A549 (cell line): Measurements from ENCODE around the gene ZSCAN12. TPM values are rescaled to one million over a fixed set of nuclear protein-coding genes. Genes with fewer than 3 reads are reported as not detected.

ENCODE experiments used
- ATAC-seq, 2 experiments: fragments of 200-7000 bp in 1 of 2; fragments of >200 bp in 1 of 2; cut with Nextera tagmentation in 1 of 2; cut with Tn5 transposase in 1 of 2; 3 replicates each; pipeline versions ENCODE4 v1.8.0 to v1.9.1; 2018 to 2020; ENCODE audit warnings: mild to moderate bottlenecking in 1 of 2, moderate library complexity in 1 of 2
- CTCF ChIA-PET: fragments of 300-600 bp; sonication (Branson Sonifier 250); formaldehyde crosslinking; extraction: SDS; loops from one replicate; lab custom pipeline; 2021; ENCODE audit warnings: antibody characterized with exemption, inconsistent platforms; lab: Yijun Ruan, JAX
- POLR2A ChIA-PET: fragments of 350-600 bp; formaldehyde crosslinking; extraction: SDS; loops from one replicate; lab custom pipeline; 2021; ENCODE audit warnings: antibody characterized with exemption, inconsistent platforms; lab: Yijun Ruan, JAX
- DNase-seq, 2 experiments: peaks; one replicate each; pipeline versions ENCODE4 v3.0.0 to v3.0.0-alpha.2; 2011 to 2016; ENCODE audit warnings: low read depth in 1 of 2, low spot score in 1 of 2
- FAIRE-seq: peaks from 2 replicates; lab custom pipeline; 2011; peaks lifted over from hg19 to GRCh38; lab: Jason Lieb, UNC
- H3K27ac ChIP-seq, 2 experiments: fragments of >200 bp; sonication (Bioruptor Twin); formaldehyde crosslinking; 3 replicates each; pipeline ENCODE4 v1.5.1; 2016 to 2017
- H3K4me1 ChIP-seq: fragments of >200 bp; sonication (Bioruptor Twin); formaldehyde crosslinking; 3 replicates; pipeline ENCODE4 v1.6.1; 2016
- H3K4me2 ChIP-seq: fragments of >200 bp; sonication (Bioruptor Twin); formaldehyde crosslinking; 3 replicates; pipeline ENCODE4 v1.6.1; 2016
- H3K4me3 ChIP-seq: fragments of >200 bp; sonication (Bioruptor Twin); formaldehyde crosslinking; 3 replicates; pipeline ENCODE4 v1.5.1; 2016
- H3K9me3 ChIP-seq: fragments of >200 bp; sonication (Bioruptor Twin); formaldehyde crosslinking; 3 replicates; pipeline ENCODE4 v1.6.1; 2016
- CBX8 ChIP-seq: fragments of 200-600 bp; sonication (generic); IDR thresholded peaks from 2 replicates; pipeline ENCODE4 v1.6.1; 2016
- CEBPB ChIP-seq, 2 experiments: fragments of >200 bp in 1 of 2; sonication (Bioruptor Twin) in 1 of 2; formaldehyde crosslinking in 1 of 2; IDR thresholded peaks; 2 replicates each; pipeline ENCODE4 v1.6.1; 2012 to 2016
- EP300 ChIP-seq, 2 experiments: fragments of >200 bp; sonication (Bioruptor Twin); formaldehyde crosslinking; IDR thresholded peaks; 2 replicates in 1 of 2; 3 replicates in 1 of 2; pipeline ENCODE4 v1.6.1; 2016 to 2017
- ESRRA ChIP-seq: fragments of 150-350 bp; IDR thresholded peaks from 2 replicates; pipeline ENCODE4 v1.6.1; 2014; ENCODE audit warnings: mild to moderate bottlenecking, low read length, borderline replicate concordance
- FOSB ChIP-seq: fragments of 250-450 bp; sonication (Bioruptor Pico); IDR thresholded peaks from 2 replicates; pipeline ENCODE4 v1.5.0; 2020; ENCODE audit warnings: mild to moderate bottlenecking, moderate library complexity
- GATA3 ChIP-seq: IDR thresholded peaks from 2 replicates; pipeline ENCODE4 v1.6.1; 2012; ENCODE audit warnings: borderline replicate concordance
- HOXA7 ChIP-seq: fragments of 250-450 bp; sonication (Bioruptor Pico); IDR thresholded peaks from 2 replicates; pipeline ENCODE4 v1.5.0; 2020; ENCODE audit warnings: mild to moderate bottlenecking, moderate library complexity
- HOXB13 ChIP-seq: fragments of 250-450 bp; sonication (Bioruptor Pico); IDR thresholded peaks from 2 replicates; pipeline ENCODE4 v1.5.0; 2020; ENCODE audit warnings: low read depth, mild to moderate bottlenecking, moderate library complexity
- JUNB ChIP-seq: fragments of >200 bp; sonication (Bioruptor Twin); formaldehyde crosslinking; IDR thresholded peaks from 2 replicates; pipeline ENCODE4 v1.6.1; 2016
- MAZ ChIP-seq: fragments of 150-350 bp; IDR thresholded peaks from 2 replicates; pipeline ENCODE4 v1.6.1; 2014; ENCODE audit warnings: antibody characterized with exemption, low read depth, low read length, borderline replicate concordance
- MYC ChIP-seq: IDR thresholded peaks from 2 replicates; pipeline ENCODE4 v1.6.1; 2012; ENCODE audit warnings: mild to moderate bottlenecking, inconsistent platforms, low read length, improper control_type of control experiment, borderline replicate concordance
- NR3C1 ChIP-seq: fragments of >200 bp; sonication (Bioruptor Twin); formaldehyde crosslinking; IDR thresholded peaks from 3 replicates; pipeline ENCODE4 v1.6.1; 2017
- RCOR1 ChIP-seq: fragments of 150-350 bp; IDR thresholded peaks from 2 replicates; pipeline ENCODE4 v1.6.1; 2014; ENCODE audit warnings: antibody characterized with exemption, low read length, low read depth
- RFX5 ChIP-seq: fragments of 450-650 bp; IDR thresholded peaks from 2 replicates; pipeline ENCODE4 v1.7.1; 2014; ENCODE audit warnings: antibody characterized with exemption, mild to moderate bottlenecking, moderate library complexity
- RNF2 ChIP-seq: fragments of 200-600 bp; sonication (generic); IDR thresholded peaks from 2 replicates; pipeline ENCODE4 v1.6.1; 2016; ENCODE audit warnings: low read depth, mild to moderate bottlenecking, antibody characterized with exemption, moderate library complexity, borderline replicate concordance
- SMC3 ChIP-seq: fragments of >200 bp; sonication (Bioruptor Twin); formaldehyde crosslinking; IDR thresholded peaks from 3 replicates; pipeline ENCODE4 v1.6.1; 2018; ENCODE audit warnings: inconsistent platforms
- WGBS: methylation state at CpG from one replicate; pipeline ENCODE4 v1.1.6; 2017; ENCODE audit errors: missing lambda C conversion rate; 5-methylcytosine and 5-hydroxymethylcytosine counted together
- polyA plus RNA-seq, 4 experiments: library from polyadenylated mRNA; depleted of rRNA in 3 of 4; stranded (reverse); fragments of >200 nt; fragmentation: RNase III in 1 of 4; extraction: RNeasy Plus Mini Kit Qiagen cat#74134 plus additional on column Dnase treatment in 1 of 4; gene quantifications; 2 replicates in 3 of 4; 3 replicates in 1 of 4; pipeline ENCODE4 v1.2.3, GENCODE V29; 2011 to 2017
- TF ChIP-seq, protein P1 (sequence below): fragments of 200-600 bp; sonication (generic); IDR thresholded peaks from 2 replicates; pipeline ENCODE4 v1.6.1; 2016; ENCODE audit warnings: antibody characterized with exemption, mild to moderate bottlenecking, moderate library complexity
- TF ChIP-seq, protein P2 (sequence below): fragments of >200 bp; sonication (Bioruptor Twin); formaldehyde crosslinking; IDR thresholded peaks from 3 replicates; pipeline ENCODE4 v1.6.1; 2016
- TF ChIP-seq, protein P3 (sequence below): fragments of 250-450 bp; sonication (Bioruptor Pico); IDR thresholded peaks from 2 replicates; pipeline ENCODE4 v1.5.0; 2021; ENCODE audit warnings: mild to moderate bottlenecking, moderate library complexity, borderline replicate concordance
- TF ChIP-seq, protein P4 (sequence below): fragments of 450-650 bp; IDR thresholded peaks from 2 replicates; pipeline ENCODE4 v1.6.1; 2014; ENCODE audit warnings: antibody characterized with exemption
- TF ChIP-seq, protein P5 (sequence below): IDR thresholded peaks from 2 replicates; pipeline ENCODE4 v1.6.1; 2012

Gene ZSCAN12
- polyA plus RNA-seq, 2 of the 4 experiments (the other 2 are of a cell fraction): 1.9 to 3.3 TPM

DNA sequence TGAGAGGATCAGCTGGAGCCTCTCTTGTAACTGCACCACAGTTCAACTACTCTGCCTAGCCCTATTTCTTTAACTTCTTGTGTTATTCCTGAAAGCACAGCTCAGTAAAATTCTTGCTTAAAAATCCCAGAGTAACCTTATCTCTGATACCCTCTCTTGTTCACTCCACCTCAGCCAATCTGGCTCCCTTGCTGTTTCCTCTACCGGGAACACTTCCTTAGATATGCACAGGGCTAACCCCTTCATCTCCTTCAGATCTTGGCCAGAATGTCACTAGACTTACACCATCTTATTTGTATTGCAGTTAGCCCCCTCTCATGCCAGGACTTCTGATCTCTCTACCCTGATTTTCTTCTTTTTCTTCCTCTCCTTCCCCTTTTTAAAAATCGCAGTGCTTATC lies 52.4 kb downstream of the ZSCAN12 start:
- 24% methylated on average over 2 of the region's 2 CpGs for WGBS
- H3K27ac ChIP-seq: no peak overlapping the region
- POLR2A ChIA-PET: no interaction called here
- DNase-seq (no peak), ATAC-seq (no peak), FAIRE-seq (no peak)
- H3K4me2 ChIP-seq: no peak overlapping the region
- CTCF ChIA-PET: no interaction called here
- TF ChIP-seq MYC: no peak
- TF ChIP-seq ESRRA: no peak
- no peak for TF ChIP-seq HOXB13 (CRISPR knock-in tag)
- no peak for TF ChIP-seq HOXA7
- H3K9me3 ChIP-seq: no peaks in the 10 kb centered on the region
- no peak overlapping the region for H3K4me3 ChIP-seq
- H3K4me1 ChIP-seq: 0 out of 3 replicates have a peak, but pooled peaks cover 4% of the 10 kb centered on the region

DNA sequence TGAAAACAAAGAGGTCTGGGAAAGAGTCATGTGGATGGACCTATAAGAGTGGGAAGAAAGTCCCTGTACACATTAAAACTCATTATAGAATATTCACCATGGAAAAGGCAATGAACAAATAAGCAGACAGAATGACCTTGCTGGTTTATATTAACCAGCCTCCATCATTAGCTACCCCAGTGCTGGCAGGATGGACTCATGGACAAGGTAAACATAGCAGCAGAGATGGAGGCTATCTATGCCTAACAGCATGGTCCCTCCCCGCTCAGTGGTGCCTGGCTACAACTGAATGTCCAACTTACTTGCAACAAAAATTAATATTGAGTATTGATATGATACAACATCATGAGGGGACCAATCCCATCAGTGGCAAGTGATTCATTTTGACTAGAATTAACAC lies 54.3 kb downstream of the ZSCAN12 start:
- no peak for ATAC-seq
- WGBS: 43% methylated on average over 1 of the region's 1 CpG
- no peak for FAIRE-seq
- H3K27ac ChIP-seq: no peak overlapping the region
- H3K4me2 ChIP-seq: no peak overlapping the region
- POLR2A ChIA-PET: no interaction called here
- no peak overlapping the region for H3K4me3 ChIP-seq
- H3K4me1 ChIP-seq: no peaks in the 10 kb centered on the region
- CTCF ChIA-PET: interaction anchor here (1.0 to 1.6 kb wide), 2 partner anchors 11 to 14 kb away, joined by 3 to 4 read pairs; no protein-coding TSS in a partner anchor
- H3K9me3 ChIP-seq: peaks cover 3% of the 10 kb centered on the region; the same call in 2 of the 3 replicates
- DNase-seq: no peak
- TF ChIP-seq, protein P1, sequence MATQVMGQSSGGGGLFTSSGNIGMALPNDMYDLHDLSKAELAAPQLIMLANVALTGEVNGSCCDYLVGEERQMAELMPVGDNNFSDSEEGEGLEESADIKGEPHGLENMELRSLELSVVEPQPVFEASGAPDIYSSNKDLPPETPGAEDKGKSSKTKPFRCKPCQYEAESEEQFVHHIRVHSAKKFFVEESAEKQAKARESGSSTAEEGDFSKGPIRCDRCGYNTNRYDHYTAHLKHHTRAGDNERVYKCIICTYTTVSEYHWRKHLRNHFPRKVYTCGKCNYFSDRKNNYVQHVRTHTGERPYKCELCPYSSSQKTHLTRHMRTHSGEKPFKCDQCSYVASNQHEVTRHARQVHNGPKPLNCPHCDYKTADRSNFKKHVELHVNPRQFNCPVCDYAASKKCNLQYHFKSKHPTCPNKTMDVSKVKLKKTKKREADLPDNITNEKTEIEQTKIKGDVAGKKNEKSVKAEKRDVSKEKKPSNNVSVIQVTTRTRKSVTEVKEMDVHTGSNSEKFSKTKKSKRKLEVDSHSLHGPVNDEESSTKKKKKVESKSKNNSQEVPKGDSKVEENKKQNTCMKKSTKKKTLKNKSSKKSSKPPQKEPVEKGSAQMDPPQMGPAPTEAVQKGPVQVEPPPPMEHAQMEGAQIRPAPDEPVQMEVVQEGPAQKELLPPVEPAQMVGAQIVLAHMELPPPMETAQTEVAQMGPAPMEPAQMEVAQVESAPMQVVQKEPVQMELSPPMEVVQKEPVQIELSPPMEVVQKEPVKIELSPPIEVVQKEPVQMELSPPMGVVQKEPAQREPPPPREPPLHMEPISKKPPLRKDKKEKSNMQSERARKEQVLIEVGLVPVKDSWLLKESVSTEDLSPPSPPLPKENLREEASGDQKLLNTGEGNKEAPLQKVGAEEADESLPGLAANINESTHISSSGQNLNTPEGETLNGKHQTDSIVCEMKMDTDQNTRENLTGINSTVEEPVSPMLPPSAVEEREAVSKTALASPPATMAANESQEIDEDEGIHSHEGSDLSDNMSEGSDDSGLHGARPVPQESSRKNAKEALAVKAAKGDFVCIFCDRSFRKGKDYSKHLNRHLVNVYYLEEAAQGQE: no peak
- TF ChIP-seq SMC3: no peak
- no peak for TF ChIP-seq RNF2
- TF ChIP-seq RFX5: no peak
- TF ChIP-seq CBX8: no peak
- TF ChIP-seq GATA3: no peak
- TF ChIP-seq RCOR1: no peak
- TF ChIP-seq CEBPB (IDR thresholded peaks at IDR 0.05): no peak
- TF ChIP-seq, protein P2, sequence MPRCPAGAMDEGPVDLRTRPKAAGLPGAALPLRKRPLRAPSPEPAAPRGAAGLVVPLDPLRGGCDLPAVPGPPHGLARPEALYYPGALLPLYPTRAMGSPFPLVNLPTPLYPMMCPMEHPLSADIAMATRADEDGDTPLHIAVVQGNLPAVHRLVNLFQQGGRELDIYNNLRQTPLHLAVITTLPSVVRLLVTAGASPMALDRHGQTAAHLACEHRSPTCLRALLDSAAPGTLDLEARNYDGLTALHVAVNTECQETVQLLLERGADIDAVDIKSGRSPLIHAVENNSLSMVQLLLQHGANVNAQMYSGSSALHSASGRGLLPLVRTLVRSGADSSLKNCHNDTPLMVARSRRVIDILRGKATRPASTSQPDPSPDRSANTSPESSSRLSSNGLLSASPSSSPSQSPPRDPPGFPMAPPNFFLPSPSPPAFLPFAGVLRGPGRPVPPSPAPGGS: no peak
- TF ChIP-seq FOSB (CRISPR knock-in tag): no peak
- TF ChIP-seq NR3C1: no peak
- TF ChIP-seq MAZ: no peak
- TF ChIP-seq, protein P3, sequence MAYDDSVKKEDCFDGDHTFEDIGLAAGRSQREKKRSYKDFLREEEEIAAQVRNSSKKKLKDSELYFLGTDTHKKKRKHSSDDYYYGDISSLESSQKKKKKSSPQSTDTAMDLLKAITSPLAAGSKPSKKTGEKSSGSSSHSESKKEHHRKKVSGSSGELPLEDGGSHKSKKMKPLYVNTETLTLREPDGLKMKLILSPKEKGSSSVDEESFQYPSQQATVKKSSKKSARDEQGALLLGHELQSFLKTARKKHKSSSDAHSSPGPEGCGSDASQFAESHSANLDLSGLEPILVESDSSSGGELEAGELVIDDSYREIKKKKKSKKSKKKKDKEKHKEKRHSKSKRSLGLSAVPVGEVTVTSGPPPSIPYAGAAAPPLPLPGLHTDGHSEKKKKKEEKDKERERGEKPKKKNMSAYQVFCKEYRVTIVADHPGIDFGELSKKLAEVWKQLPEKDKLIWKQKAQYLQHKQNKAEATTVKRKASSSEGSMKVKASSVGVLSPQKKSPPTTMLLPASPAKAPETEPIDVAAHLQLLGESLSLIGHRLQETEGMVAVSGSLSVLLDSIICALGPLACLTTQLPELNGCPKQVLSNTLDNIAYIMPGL: no peak
- no peak for TF ChIP-seq JUNB
- TF ChIP-seq EP300 (IDR thresholded peaks at IDR 0.05): no peak
- no peak for TF ChIP-seq HOXA7
- TF ChIP-seq, protein P4, sequence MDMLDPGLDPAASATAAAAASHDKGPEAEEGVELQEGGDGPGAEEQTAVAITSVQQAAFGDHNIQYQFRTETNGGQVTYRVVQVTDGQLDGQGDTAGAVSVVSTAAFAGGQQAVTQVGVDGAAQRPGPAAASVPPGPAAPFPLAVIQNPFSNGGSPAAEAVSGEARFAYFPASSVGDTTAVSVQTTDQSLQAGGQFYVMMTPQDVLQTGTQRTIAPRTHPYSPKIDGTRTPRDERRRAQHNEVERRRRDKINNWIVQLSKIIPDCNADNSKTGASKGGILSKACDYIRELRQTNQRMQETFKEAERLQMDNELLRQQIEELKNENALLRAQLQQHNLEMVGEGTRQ: no peak
- TF ChIP-seq, protein P5, sequence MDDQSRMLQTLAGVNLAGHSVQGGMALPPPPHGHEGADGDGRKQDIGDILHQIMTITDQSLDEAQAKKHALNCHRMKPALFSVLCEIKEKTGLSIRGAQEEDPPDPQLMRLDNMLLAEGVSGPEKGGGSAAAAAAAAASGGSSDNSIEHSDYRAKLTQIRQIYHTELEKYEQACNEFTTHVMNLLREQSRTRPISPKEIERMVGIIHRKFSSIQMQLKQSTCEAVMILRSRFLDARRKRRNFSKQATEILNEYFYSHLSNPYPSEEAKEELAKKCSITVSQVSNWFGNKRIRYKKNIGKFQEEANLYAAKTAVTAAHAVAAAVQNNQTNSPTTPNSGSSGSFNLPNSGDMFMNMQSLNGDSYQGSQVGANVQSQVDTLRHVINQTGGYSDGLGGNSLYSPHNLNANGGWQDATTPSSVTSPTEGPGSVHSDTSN: no peak
